Parathyroid adenoma (tissue), 2 donors: Measurements from ENCODE around the gene RNF121.

Source experiments
- H2AFZ ChIP-seq: fragments of 300-600 bp; sonication (generic); one replicate; pipeline ENCODE4 v1.7.0; 2017; ENCODE audit warnings: antibody characterized with exemption, mild to moderate bottlenecking
- H3K27ac ChIP-seq: fragments of 300-600 bp; sonication (generic); one replicate; pipeline ENCODE4 v1.7.0; 2017
- H3K27me3 ChIP-seq: fragments of 300-600 bp; sonication (generic); one replicate; pipeline ENCODE4 v1.7.0; 2017; ENCODE audit warnings: low read length; ENCODE audit not compliant: control insufficient read depth, insufficient read depth
- H3K36me3 ChIP-seq: fragments of 300-600 bp; sonication (generic); one replicate; pipeline ENCODE4 v1.7.0; 2017; ENCODE audit warnings: low read length; ENCODE audit not compliant: control insufficient read depth, insufficient read depth
- H3K4me1 ChIP-seq: fragments of 300-600 bp; sonication (generic); one replicate; pipeline ENCODE4 v1.7.0; 2017; ENCODE audit warnings: control low read depth
- H3K4me2 ChIP-seq: fragments of 300-600 bp; sonication (generic); one replicate; pipeline ENCODE4 v1.7.0; 2017; ENCODE audit warnings: low read length
- H3K4me3 ChIP-seq: fragments of 300-600 bp; sonication (generic); one replicate; pipeline ENCODE4 v1.7.0; 2017; ENCODE audit warnings: low read depth, low read length
- H3K79me2 ChIP-seq: fragments of 300-600 bp; sonication (generic); one replicate; pipeline ENCODE4 v1.7.0; 2017; ENCODE audit warnings: control low read depth
- H3K9ac ChIP-seq: fragments of 300-600 bp; sonication (generic); one replicate; pipeline ENCODE4 v1.7.0; 2017; ENCODE audit warnings: mild to moderate bottlenecking
- H3K9me3 ChIP-seq: fragments of 300-600 bp; sonication (generic); one replicate; pipeline ENCODE4 v1.7.0; 2017; ENCODE audit warnings: low read length; ENCODE audit not compliant: control insufficient read depth
- CTCF ChIP-seq: fragments of 300-600 bp; sonication (generic); IDR thresholded peaks from one replicate; pipeline ENCODE4 v1.7.0; 2017; ENCODE audit warnings: antibody characterized with exemption, mild to moderate bottlenecking
- donor health status: primary hyperparathyroidism.

Gene RNF121

GRCh38 chr11:72000202-72000867 lies 71.5 kb downstream of the RNF121 start:
- Histone ChIP-seq H3K27ac (no peak overlapping the region), H3K9me3 (no peaks in the 10 kb centered on the region), H3K4me1 (peaks cover 4% of the 10 kb centered on the region), H2AFZ (no peak overlapping the region), H3K79me2 (no peaks in the 10 kb centered on the region), H3K4me3 (no peak overlapping the region), H3K36me3 (no peaks in the 10 kb centered on the region), H3K4me2 (no peak overlapping the region), H3K9ac (no peak overlapping the region), H3K27me3 (no peaks in the 10 kb centered on the region)
- TF ChIP-seq CTCF = no peak

- Histone ChIP-seq H3K79me2 (no peaks in the 10 kb centered on the region), H2AFZ (no peak overlapping the region), H3K4me3 (no peak overlapping the region), H3K9me3 (no peaks in the 10 kb centered on the region), H3K4me2 (no peak overlapping the region), H3K9ac (no peak overlapping the region), H3K27me3 (no peaks in the 10 kb centered on the region), H3K4me1 (peaks cover 4% of the 10 kb centered on the region), H3K27ac (no peak overlapping the region), H3K36me3 (no peaks in the 10 kb centered on the region)
- TF ChIP-seq CTCF = no peak
These were observed 72.4 kb downstream of the RNF121 start for GRCh38 chr11:72001285-72001684.

GRCh38 chr11:72001834-72002591 lies 73.2 kb downstream of the RNF121 start:
- TF ChIP-seq CTCF = no peak
- Histone ChIP-seq H3K79me2 (no peaks in the 10 kb centered on the region), H3K27me3 (no peaks in the 10 kb centered on the region), H3K9me3 (no peaks in the 10 kb centered on the region), H2AFZ (no peak overlapping the region), H3K4me1 (peaks cover 4% of the 10 kb centered on the region), H3K36me3 (no peaks in the 10 kb centered on the region), H3K9ac (no peak overlapping the region), H3K4me2 (no peak overlapping the region), H3K27ac (no peak overlapping the region), H3K4me3 (no peak overlapping the region)

- Histone ChIP-seq H2AFZ (no peak overlapping the region), H3K4me3 (no peak overlapping the region), H3K79me2 (no peaks in the 10 kb centered on the region), H3K27me3 (no peaks in the 10 kb centered on the region), H3K4me1 (peaks cover 4% of the 10 kb centered on the region), H3K4me2 (no peak overlapping the region), H3K36me3 (no peaks in the 10 kb centered on the region), H3K27ac (no peak overlapping the region), H3K9me3 (no peaks in the 10 kb centered on the region), H3K9ac (no peak overlapping the region)
- TF ChIP-seq CTCF = no peak
These were observed 74.3 kb downstream of the RNF121 start for GRCh38 chr11:72002841-72003775.
